WTC11 (cell line): ENCODE results near the gene TMEM235. TPM values are rescaled to one million over a fixed set of nuclear protein-coding genes. Genes with fewer than 3 reads are reported as not detected.

Experiments used
- ATAC-seq: fragments of 200-7000 bp; cut with Tn5 transposase; 2 replicates; pipeline ENCODE4 v1.10.0; 2021; ENCODE audit warnings: mild to moderate bottlenecking, moderate library complexity
- CTCF ChIA-PET: fragments of 300-600 bp; sonication (Branson Sonifier 250); formaldehyde crosslinking; loops from one replicate; lab custom pipeline; 2021; ENCODE audit warnings: antibody characterized with exemption; lab: Charles Lee
- POLR2A ChIA-PET: fragments of 350-600 bp; sonication (Branson Sonifier 250); formaldehyde crosslinking; loops from one replicate; lab custom pipeline; 2021; ENCODE audit warnings: antibody characterized with exemption; lab: Charles Lee
- DNase-seq: peaks from one replicate; pipeline ENCODE4 v3.0.0; 2021; ENCODE audit warnings: low spot score
- H3K27ac Mint-ChIP-seq: 2 replicates; pipeline ENCODE4 v1.8.0; 2021; ENCODE audit warnings: mixed read lengths
- H3K27me3 Mint-ChIP-seq: 2 replicates; pipeline ENCODE4 v1.8.0; 2021; ENCODE audit warnings: low read depth, mild to moderate bottlenecking, moderate library complexity, mixed read lengths
- H3K36me3 Mint-ChIP-seq: 2 replicates; pipeline ENCODE4 v1.8.0; 2021; ENCODE audit warnings: mixed read lengths
- H3K4me1 Mint-ChIP-seq: 2 replicates; pipeline ENCODE4 v1.8.0; 2022; ENCODE audit warnings: mixed read lengths
- H3K4me3 Mint-ChIP-seq: 2 replicates; pipeline ENCODE4 v1.8.0; 2021; ENCODE audit warnings: mild to moderate bottlenecking, moderate library complexity, mixed read lengths
- H3K9me3 Mint-ChIP-seq: 2 replicates; pipeline ENCODE4 v1.8.0; 2021; ENCODE audit warnings: mixed read lengths
- CREM ChIP-seq: sonication (generic); formaldehyde crosslinking; IDR thresholded peaks from 2 replicates; pipeline ENCODE4 v1.8.1; 2022; ENCODE audit warnings: mild to moderate bottlenecking, missing genetic modification reagents, moderate library complexity
- E2F4 ChIP-seq: sonication (generic); formaldehyde crosslinking; IDR thresholded peaks from 2 replicates; pipeline ENCODE4 v1.8.1; 2022; ENCODE audit warnings: low read depth, mild to moderate bottlenecking, moderate library complexity, missing genetic modification reagents, borderline replicate concordance
- ESRRA ChIP-seq: sonication (generic); formaldehyde crosslinking; IDR thresholded peaks from 2 replicates; pipeline ENCODE4 v1.8.1; 2022; ENCODE audit warnings: mild to moderate bottlenecking, missing genetic modification reagents, borderline replicate concordance
- HMGA2 ChIP-seq: fragments of 250-450 bp; sonication (Bioruptor Pico); IDR thresholded peaks from 2 replicates; pipeline ENCODE4 v1.4.0; 2021; ENCODE audit warnings: mild to moderate bottlenecking, moderate library complexity
- MYBL2 ChIP-seq: sonication (generic); formaldehyde crosslinking; IDR thresholded peaks from 2 replicates; pipeline ENCODE4 v1.8.1; 2023; ENCODE audit warnings: mild to moderate bottlenecking, moderate library complexity, missing genetic modification reagents
- NR1H2 ChIP-seq: sonication (generic); formaldehyde crosslinking; IDR thresholded peaks from 2 replicates; pipeline ENCODE4 v1.9.0; 2021; ENCODE audit warnings: mild to moderate bottlenecking, moderate library complexity, missing genetic modification reagents
- NR3C1 ChIP-seq: sonication (generic); formaldehyde crosslinking; conservative IDR thresholded peaks from 2 replicates; pipeline ENCODE4 v1.8.1; 2023; ENCODE audit warnings: low read depth, mild to moderate bottlenecking, missing genetic modification reagents
- ZBTB43 ChIP-seq: sonication (generic); formaldehyde crosslinking; IDR thresholded peaks from 2 replicates; pipeline ENCODE4 v1.8.1; 2023; ENCODE audit warnings: mild to moderate bottlenecking, missing genetic modification reagents
- ZNF396 ChIP-seq: fragments of 250-450 bp; sonication (Bioruptor Pico); IDR thresholded peaks from 2 replicates; pipeline ENCODE4 v1.8.0; 2021; ENCODE audit warnings: mild to moderate bottlenecking, moderate library complexity, borderline replicate concordance
- total RNA-seq: library from RNA; stranded (reverse); gene quantifications from 3 replicates; pipeline ENCODE4 v1.2.3, GENCODE V29; 2021
- TF ChIP-seq, protein P1 (sequence below): sonication (generic); formaldehyde crosslinking; IDR thresholded peaks from 2 replicates; pipeline ENCODE4 v1.8.1; 2022; ENCODE audit warnings: mild to moderate bottlenecking, moderate library complexity, missing genetic modification reagents
- TF ChIP-seq, protein P2 (sequence below): sonication (generic); formaldehyde crosslinking; IDR thresholded peaks from 2 replicates; pipeline ENCODE4 v1.8.1; 2023; ENCODE audit warnings: mild to moderate bottlenecking, missing genetic modification reagents

TMEM235 gene
- total RNA-seq, 1 experiment from 2014 or later, result 0.24 TPM

DNA sequence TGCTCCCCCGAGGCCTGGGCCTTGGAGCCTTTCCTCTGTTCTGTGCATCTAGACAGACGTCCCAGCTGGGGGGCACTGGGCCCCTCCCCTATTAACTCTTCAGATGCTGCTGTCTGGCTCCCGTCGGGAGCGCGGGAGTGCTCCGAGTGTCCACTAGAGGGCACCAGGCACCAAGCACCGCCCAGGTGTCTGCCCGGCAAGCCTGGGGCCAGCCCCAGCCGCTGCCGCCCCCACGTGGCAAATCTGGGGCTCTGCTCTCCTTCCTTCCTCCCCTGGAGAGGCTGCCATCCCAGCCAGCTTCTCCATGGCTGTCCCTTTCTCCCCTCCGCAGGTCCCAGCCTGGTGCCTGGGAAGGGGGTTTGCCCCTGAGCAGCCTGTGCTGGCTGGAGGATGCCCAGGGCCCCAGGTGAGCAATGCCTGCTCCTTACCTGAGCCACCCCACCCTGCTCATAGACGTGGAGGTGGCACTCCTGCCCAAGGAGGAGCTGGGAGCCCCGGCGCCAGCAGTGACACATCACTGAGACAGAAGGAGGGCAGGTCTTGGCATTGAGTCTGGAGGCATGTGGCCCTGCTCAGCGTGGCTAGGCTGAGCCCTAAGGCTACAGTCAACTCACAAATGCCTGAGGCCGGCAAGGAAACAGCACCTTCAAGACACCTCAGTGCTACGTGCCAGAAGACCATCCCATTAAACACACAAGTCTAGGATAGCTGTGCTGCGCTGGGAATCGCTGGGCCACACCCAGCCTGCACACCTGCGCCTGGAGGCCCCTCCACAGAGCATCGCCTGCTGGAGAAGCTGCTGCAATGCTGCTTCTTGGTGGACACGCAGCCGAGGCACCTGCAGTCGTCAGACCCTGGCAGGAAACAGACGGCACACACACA lies 19.7 kb downstream of the TMEM235 start (continued):
- TF ChIP-seq ZBTB43 (CRISPR knock-in tag), result no peak

DNA sequence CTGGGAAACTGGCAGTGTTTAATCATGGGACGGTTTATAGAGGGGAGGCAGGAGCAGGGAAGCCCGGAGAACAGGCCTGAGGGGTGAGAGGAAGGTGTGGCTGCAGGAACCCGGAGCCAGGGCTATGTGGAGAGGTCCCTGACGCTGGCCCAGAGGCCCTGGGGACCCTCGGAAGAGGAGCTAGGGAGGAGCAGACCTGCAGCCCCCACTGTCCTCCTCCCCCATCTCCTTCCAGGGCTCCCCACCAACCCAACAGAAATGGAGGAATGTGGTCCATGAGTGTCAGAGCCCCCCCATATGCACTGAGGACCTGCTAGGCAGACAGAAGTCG lies 20.3 kb downstream of the TMEM235 start:
- Mint-ChIP-seq H3K4me1 (peaks cover 30% of the 10 kb centered on the region), H3K4me3 (no peak overlapping the region), H3K27ac (peak overlapping the region; percentile 76; the same call in 1 of the 2 replicates), H3K9me3 (no peaks in the 10 kb centered on the region), H3K27me3 (no peaks in the 10 kb centered on the region), H3K36me3 (no peaks in the 10 kb centered on the region)
- DNase-seq, result no peak
- POLR2A ChIA-PET, result interaction anchor here (0.6 to 1.2 kb wide), 4 partner anchors 23 to 105 kb away, joined by 3 to 5 read pairs (median 4); partner anchors contain the start of gene TK1
- no peak for ATAC-seq
- CTCF ChIA-PET, result interaction anchor here (0.7 to 5.3 kb wide), 58 partner anchors 7 to 245 kb away, joined by 3 to 52 read pairs (median 6); partner anchors contain the start of genes AFMID, BIRC5, TK1 and TMC6
- TF ChIP-seq ESRRA (no peak), CREM (CRISPR knock-in tag) (no peak), MYBL2 (CRISPR knock-in tag) (no peak), NR1H2 (CRISPR knock-in tag) (no peak), E2F4 (CRISPR knock-in tag) (no peak)
- TF ChIP-seq, protein P1, sequence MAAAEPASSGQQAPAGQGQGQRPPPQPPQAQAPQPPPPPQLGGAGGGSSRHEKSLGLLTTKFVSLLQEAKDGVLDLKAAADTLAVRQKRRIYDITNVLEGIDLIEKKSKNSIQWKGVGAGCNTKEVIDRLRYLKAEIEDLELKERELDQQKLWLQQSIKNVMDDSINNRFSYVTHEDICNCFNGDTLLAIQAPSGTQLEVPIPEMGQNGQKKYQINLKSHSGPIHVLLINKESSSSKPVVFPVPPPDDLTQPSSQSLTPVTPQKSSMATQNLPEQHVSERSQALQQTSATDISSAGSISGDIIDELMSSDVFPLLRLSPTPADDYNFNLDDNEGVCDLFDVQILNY (CRISPR knock-in tag), result no peak

DNA sequence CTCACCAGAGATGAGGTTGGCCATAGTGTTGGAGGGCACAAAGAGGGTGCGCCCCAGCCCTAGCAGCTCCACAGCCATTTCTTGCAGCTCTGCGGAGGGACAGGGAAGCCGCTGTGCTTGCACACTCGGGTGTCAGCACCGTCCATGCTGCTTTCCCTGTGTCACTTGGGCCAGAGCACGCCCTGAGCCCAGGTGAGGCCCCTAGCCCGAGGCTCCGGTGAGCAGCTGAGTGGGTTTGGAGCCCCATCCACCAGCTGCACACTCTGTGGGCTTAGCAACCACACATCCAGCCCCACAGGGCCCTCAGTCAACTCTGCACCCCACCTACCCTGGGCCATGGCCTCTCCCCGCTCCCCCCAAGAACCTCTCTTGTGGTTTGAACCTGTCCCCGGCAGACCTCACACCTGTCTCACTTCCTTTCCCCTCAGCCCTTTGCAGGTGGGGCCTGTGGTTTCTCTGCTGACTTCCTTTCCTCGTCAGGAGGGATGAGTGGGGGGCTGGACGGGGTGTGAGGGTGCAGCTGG lies 20.7 kb downstream of the TMEM235 start:
- TF ChIP-seq NR3C1 (CRISPR knock-in tag), result no peak
- TF ChIP-seq HMGA2 (CRISPR knock-in tag), result no peak
- no peak for TF ChIP-seq ZNF396
- TF ChIP-seq, protein P2, sequence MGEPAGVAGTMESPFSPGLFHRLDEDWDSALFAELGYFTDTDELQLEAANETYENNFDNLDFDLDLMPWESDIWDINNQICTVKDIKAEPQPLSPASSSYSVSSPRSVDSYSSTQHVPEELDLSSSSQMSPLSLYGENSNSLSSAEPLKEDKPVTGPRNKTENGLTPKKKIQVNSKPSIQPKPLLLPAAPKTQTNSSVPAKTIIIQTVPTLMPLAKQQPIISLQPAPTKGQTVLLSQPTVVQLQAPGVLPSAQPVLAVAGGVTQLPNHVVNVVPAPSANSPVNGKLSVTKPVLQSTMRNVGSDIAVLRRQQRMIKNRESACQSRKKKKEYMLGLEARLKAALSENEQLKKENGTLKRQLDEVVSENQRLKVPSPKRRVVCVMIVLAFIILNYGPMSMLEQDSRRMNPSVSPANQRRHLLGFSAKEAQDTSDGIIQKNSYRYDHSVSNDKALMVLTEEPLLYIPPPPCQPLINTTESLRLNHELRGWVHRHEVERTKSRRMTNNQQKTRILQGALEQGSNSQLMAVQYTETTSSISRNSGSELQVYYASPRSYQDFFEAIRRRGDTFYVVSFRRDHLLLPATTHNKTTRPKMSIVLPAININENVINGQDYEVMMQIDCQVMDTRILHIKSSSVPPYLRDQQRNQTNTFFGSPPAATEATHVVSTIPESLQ (CRISPR knock-in tag), result no peak
- Mint-ChIP-seq H3K4me1 (peaks cover 27% of the 10 kb centered on the region), H3K9me3 (no peaks in the 10 kb centered on the region), H3K36me3 (no peaks in the 10 kb centered on the region), H3K4me3 (no peak overlapping the region), H3K27me3 (no peaks in the 10 kb centered on the region), H3K27ac (no peak overlapping the region)
- ATAC-seq, result no peak
- ChIA-PET CTCF (interaction anchor here (1.1 to 5.3 kb wide), 22 partner anchors 9 to 206 kb away, joined by 3 to 52 read pairs (median 16); partner anchors contain the start of genes AFMID, TK1 and TMEM235), POLR2A (no interaction called here)
- DNase-seq, result no peak
